ENCODE measurements around the gene BCHE.

DNA sequence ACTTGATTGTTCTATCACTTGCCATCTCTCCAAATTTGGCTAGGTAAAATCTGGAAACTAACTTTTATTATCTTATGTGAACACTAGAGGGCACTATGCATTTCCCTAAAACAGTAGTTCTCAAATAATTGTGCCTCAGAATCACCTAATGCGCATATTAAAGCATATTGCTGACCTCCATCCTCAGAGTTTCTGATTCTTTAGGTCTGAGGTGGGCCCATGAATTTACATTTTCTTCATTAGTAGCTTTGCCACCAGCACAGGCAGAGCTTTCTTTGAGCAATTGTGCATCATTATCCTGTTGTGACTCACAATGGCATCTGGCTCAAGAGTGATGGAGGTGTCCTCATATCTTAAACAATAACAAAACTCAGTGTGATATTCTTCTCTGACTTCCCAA, 17.5 kb upstream of the BCHE start:
- TF ChIP-seq POLR2A (IDR thresholded peaks at IDR 0.05) = no peak
- TF ChIP-seq, protein P1, sequence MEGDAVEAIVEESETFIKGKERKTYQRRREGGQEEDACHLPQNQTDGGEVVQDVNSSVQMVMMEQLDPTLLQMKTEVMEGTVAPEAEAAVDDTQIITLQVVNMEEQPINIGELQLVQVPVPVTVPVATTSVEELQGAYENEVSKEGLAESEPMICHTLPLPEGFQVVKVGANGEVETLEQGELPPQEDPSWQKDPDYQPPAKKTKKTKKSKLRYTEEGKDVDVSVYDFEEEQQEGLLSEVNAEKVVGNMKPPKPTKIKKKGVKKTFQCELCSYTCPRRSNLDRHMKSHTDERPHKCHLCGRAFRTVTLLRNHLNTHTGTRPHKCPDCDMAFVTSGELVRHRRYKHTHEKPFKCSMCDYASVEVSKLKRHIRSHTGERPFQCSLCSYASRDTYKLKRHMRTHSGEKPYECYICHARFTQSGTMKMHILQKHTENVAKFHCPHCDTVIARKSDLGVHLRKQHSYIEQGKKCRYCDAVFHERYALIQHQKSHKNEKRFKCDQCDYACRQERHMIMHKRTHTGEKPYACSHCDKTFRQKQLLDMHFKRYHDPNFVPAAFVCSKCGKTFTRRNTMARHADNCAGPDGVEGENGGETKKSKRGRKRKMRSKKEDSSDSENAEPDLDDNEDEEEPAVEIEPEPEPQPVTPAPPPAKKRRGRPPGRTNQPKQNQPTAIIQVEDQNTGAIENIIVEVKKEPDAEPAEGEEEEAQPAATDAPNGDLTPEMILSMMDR (IDR thresholded peaks at IDR 0.05) = no peak

Measured in vagina (tissue), 2 donors.